Stomach smooth muscle (tissue), 2 donors: ENCODE data around the gene SHMT1.
"Not testable (repeated sequence)": the region's sequence is repeated elsewhere in the genome, so short reads cannot be mapped to it uniquely, and the experiment has no call there.

Source experiments
- H3K27ac ChIP-seq: one replicate; pipeline ENCODE4 v1.7.0; 2013; ENCODE audit warnings: mild to moderate bottlenecking, low read length, inconsistent platforms
- H3K27me3 ChIP-seq, 2 donors: one replicate each; pipeline ENCODE4 v1.7.0; 2013; ENCODE audit warnings: low read length in 2 of 2; ENCODE audit not compliant: insufficient read depth in 2 of 2, control insufficient read depth in 1 of 2
- H3K36me3 ChIP-seq, 2 donors: one replicate each; pipeline ENCODE4 v1.7.0; 2013; ENCODE audit warnings: low read length in 2 of 2; ENCODE audit not compliant: control insufficient read depth in 2 of 2, insufficient read depth in 2 of 2
- H3K4me1 ChIP-seq: one replicate; pipeline ENCODE4 v1.7.0; 2013; ENCODE audit warnings: low read length; ENCODE audit not compliant: control insufficient read depth, insufficient read depth
- H3K4me3 ChIP-seq, 2 donors: one replicate each; pipeline ENCODE4 v1.7.0; 2013; ENCODE audit warnings: low read length in 2 of 2
- H3K9ac ChIP-seq, 2 donors: one replicate each; pipeline ENCODE4 v1.7.0; 2013; ENCODE audit warnings: low read length in 2 of 2, mild to moderate bottlenecking in 1 of 2
- H3K9me3 ChIP-seq, 2 donors: one replicate each; pipeline ENCODE4 v1.7.0; 2013; ENCODE audit warnings: low read length in 2 of 2; ENCODE audit not compliant: control insufficient read depth in 2 of 2
- donor health status: healthy.
- donor health status: Pancreatic carcinoma.

The SHMT1 gene

GRCh38 chr17:18356624-18357023 lies 6.7 kb downstream of the SHMT1 start:
- no peak overlapping the region for H3K27ac ChIP-seq
- H3K4me3 ChIP-seq = no peak overlapping the region
- H3K9me3 ChIP-seq = no peaks in the 10 kb centered on the region
- H3K9ac ChIP-seq = no peak overlapping the region
- H3K4me1 ChIP-seq = no peaks in the 10 kb centered on the region
- peaks cover 4 to 8% of the 10 kb centered on the region in 2 donors for H3K36me3 ChIP-seq
- H3K27me3 ChIP-seq = no peaks in the 10 kb centered on the region

- Histone ChIP-seq H3K27me3 (no peaks in the 10 kb centered on the region), H3K27ac (no peak overlapping the region), H3K9ac (no peak overlapping the region), H3K4me3 (no peak overlapping the region), H3K9me3 (no peaks in the 10 kb centered on the region), H3K4me1 (no peaks in the 10 kb centered on the region), H3K36me3 (peaks cover 4 to 8% of the 10 kb centered on the region in 2 donors)
Measured at GRCh38 chr17:18353541-18353940, 9.8 kb downstream of the SHMT1 start.

- peaks cover 15 to 16% of the 10 kb centered on the region in 2 donors for H3K36me3 ChIP-seq
- no peaks in the 10 kb centered on the region for H3K4me1 ChIP-seq
- H3K4me3 ChIP-seq = no peak overlapping the region
- H3K9ac ChIP-seq = no peak overlapping the region
- no peaks in the 10 kb centered on the region for H3K9me3 ChIP-seq
- no peak overlapping the region for H3K27ac ChIP-seq
- H3K27me3 ChIP-seq = no peaks in the 10 kb centered on the region
Measured at GRCh38 chr17:18344021-18344420, 19.3 kb downstream of the SHMT1 start.

- Histone ChIP-seq H3K4me3 (no peak overlapping the region), H3K36me3 (peaks cover 6 to 15% of the 10 kb centered on the region in 2 donors)
Measured at GRCh38 chr17:18339933-18340332, 23.4 kb downstream of the SHMT1 start.

GRCh38 chr17:18338158-18338557 lies 25.2 kb downstream of the SHMT1 start:
- not testable (repeated sequence) for H3K4me3 ChIP-seq, H3K4me1 ChIP-seq, H3K27ac ChIP-seq, H3K9me3 ChIP-seq, H3K27me3 ChIP-seq, H3K9ac ChIP-seq
- peaks cover 6 to 21% of the 10 kb centered on the region in 2 donors for H3K36me3 ChIP-seq

More at GRCh38 chr17:18339933-18340332, 23.4 kb downstream of the SHMT1 start:
- Histone ChIP-seq H3K9ac (no peak overlapping the region), H3K4me1 (no peaks in the 10 kb centered on the region), H3K9me3 (no peaks in the 10 kb centered on the region), H3K27ac (no peak overlapping the region), H3K27me3 (no peaks in the 10 kb centered on the region)

GRCh38 chr17:18332909-18333489 lies 30.4 kb downstream of the SHMT1 start:
- Histone ChIP-seq H3K9ac (no peak overlapping the region), H3K9me3 (no peaks in the 10 kb centered on the region), H3K4me3 (no peak overlapping the region), H3K36me3 (peaks cover 20 to 52% of the 10 kb centered on the region in 2 donors), H3K27ac (no peak overlapping the region), H3K4me1 (no peaks in the 10 kb centered on the region), H3K27me3 (no peaks in the 10 kb centered on the region)

GRCh38 chr17:18331879-18332278 lies 31.5 kb downstream of the SHMT1 start:
- Histone ChIP-seq H3K36me3 (peaks cover 24 to 56% of the 10 kb centered on the region in 2 donors), H3K27ac (no peak overlapping the region), H3K9ac (no peak overlapping the region), H3K9me3 (no peaks in the 10 kb centered on the region), H3K4me3 (no peak overlapping the region), H3K4me1 (no peaks in the 10 kb centered on the region), H3K27me3 (no peaks in the 10 kb centered on the region)

GRCh38 chr17:18328643-18329204 lies 34.6 kb downstream of the SHMT1 start:
- Histone ChIP-seq H3K9ac (no peak overlapping the region), H3K27ac (no peak overlapping the region), H3K36me3 (peaks cover 44 to 66% of the 10 kb centered on the region in 2 donors), H3K27me3 (no peaks in the 10 kb centered on the region), H3K9me3 (no peaks in the 10 kb centered on the region), H3K4me3 (no peak overlapping the region), H3K4me1 (no peaks in the 10 kb centered on the region)

GRCh38 chr17:18327556-18327955 lies 35.8 kb downstream of the SHMT1 start:
- Histone ChIP-seq H3K36me3 (peaks cover 53 to 72% of the 10 kb centered on the region in 2 donors), H3K9ac (no peak overlapping the region), H3K4me3 (no peak overlapping the region), H3K27me3 (no peaks in the 10 kb centered on the region), H3K27ac (no peak overlapping the region), H3K4me1 (no peaks in the 10 kb centered on the region), H3K9me3 (no peaks in the 10 kb centered on the region)

GRCh38 chr17:18327093-18327492 lies 36.3 kb downstream of the SHMT1 start:
- peaks cover 55 to 70% of the 10 kb centered on the region in 2 donors for H3K36me3 ChIP-seq
- no peaks in the 10 kb centered on the region for H3K9me3 ChIP-seq
- no peak overlapping the region for H3K27ac ChIP-seq
- H3K4me1 ChIP-seq = no peaks in the 10 kb centered on the region
- no peaks in the 10 kb centered on the region for H3K27me3 ChIP-seq
- H3K4me3 ChIP-seq = no peak overlapping the region
- H3K9ac ChIP-seq = no peak overlapping the region

- H3K36me3 ChIP-seq = peaks cover 55 to 68% of the 10 kb centered on the region in 2 donors
- no peaks in the 10 kb centered on the region for H3K9me3 ChIP-seq
- H3K27ac ChIP-seq = no peak overlapping the region
Measured at GRCh38 chr17:18326572-18326971, 36.8 kb downstream of the SHMT1 start.

More at GRCh38 chr17:18326572-18326971, 36.8 kb downstream of the SHMT1 start:
- Histone ChIP-seq H3K9ac (no peak overlapping the region), H3K4me1 (no peaks in the 10 kb centered on the region), H3K4me3 (no peak overlapping the region), H3K27me3 (no peaks in the 10 kb centered on the region)
